ENCODE measurements around the gene SLCO2A1. TPM values are rescaled to one million over a fixed set of nuclear protein-coding genes. Genes with fewer than 3 reads are reported as not detected.

The SLCO2A1 gene
- total RNA-seq, 4 donors from 2014 or later, result 6.1 to 54.2 (median 33.1) TPM

DNA sequence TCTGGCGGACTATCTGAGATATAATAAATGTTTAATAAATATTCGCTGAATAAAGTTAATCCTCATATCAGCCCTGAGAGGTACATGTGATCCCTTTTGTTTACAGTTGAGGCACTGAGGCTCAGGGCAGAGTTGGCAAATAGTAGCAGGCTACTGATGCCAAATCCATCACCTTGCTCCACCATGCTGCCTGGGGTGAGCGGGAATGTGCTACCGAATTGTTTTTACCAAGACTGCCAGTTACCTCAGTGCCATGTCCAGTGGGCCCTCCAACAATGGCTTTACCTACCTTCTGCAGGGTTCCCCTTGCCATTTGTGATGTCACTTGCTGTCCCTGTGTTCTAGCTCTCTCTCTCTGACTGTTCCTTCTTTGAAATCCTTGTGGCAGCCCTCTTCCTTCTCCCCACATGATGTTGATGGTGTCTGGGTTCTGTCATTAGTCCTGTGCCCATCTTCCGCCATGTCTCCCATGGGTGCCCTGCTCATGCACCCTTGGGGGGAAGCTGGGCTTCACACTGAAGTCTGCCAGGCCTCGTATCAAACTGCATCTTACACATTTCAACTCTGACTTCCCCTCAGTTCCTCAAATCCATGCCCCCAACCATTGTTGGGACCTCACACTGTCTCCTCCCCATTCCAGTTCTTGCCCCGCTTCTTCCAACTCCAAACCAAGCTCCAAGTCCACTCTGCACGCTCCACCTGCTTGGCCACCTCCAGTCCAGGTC is 35.4 kb downstream of the SLCO2A1 start:
- no peak for TF ChIP-seq CTCF (IDR thresholded peaks at IDR 0.05)
- DNase-seq (ENCODE audit: low spot score) (no peak), ATAC-seq (ENCODE audit: low FRiP score) (no peak)

DNA sequence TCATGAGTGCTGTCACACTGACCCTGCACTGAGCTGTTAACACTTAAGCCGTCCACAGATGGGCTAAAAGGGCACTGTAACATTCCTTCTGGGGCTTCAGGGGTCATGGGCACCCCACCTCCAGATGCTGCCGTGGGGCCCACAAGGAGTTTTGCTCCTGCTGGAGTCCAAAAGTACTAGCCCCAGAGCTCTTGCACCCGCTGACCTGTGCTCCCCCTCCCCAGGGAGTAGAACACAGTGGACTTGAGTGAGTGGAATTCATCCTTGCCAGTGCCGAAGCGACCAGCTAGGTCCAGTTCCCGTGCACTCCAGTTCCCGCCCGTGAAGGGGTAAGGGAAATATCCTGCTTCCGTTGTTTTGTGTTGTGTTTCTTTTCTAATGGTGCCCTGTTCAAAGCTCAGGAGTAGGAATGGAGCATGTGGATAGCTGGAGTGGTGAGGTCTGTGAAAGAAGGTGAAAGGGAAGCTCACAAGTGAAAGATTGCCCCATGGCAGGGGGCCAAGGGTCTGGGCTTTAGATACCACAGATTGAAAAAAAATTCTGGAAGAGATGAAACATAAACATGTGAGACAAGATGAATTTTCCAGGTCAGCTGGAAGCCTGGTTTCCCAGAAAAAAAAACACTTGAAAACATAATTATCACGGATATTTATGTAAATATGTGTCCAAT is 36.6 kb downstream of the SLCO2A1 start:
- no peak for TF ChIP-seq CTCF (IDR thresholded peaks at IDR 0.05)
- ATAC-seq (ENCODE audit: low FRiP score) (no peak), DNase-seq (ENCODE audit: low spot score) (no peak)

GRCh38 chr3:133992381-133992780 is 37.3 kb downstream of the SLCO2A1 start:
- ATAC-seq (ENCODE audit: low FRiP score) (no peak), DNase-seq (ENCODE audit: low spot score) (no peak)
- no peak for TF ChIP-seq CTCF (IDR thresholded peaks at IDR 0.05)

GRCh38 chr3:133991637-133992036 is 38.1 kb downstream of the SLCO2A1 start:
- ATAC-seq (ENCODE audit: low FRiP score) (no peak), DNase-seq (ENCODE audit: low spot score) (no peak)
- TF ChIP-seq CTCF (IDR thresholded peaks at IDR 0.05), result no peak

DNA sequence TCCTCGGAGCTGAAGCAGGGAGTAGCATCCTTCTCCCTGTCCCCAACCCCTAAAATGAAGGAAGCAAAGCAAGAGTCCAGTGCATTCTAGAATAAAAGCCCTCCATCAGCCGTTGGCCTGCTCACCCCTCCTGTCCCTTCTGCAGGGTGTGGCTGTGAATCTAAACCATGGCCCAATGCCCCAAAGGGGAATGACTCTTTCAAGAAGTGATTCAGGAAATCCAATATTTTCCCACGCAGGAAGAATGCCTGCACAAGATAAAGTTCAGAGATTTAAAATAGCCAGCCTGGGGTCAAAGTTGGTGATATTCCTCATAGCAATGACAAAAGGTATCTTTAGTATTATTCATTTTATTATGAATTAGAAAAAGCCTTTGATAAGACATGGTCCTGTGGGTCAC is 38.5 kb downstream of the SLCO2A1 start:
- TF ChIP-seq CTCF (IDR thresholded peaks at IDR 0.05), result no peak
- ATAC-seq (ENCODE audit: low FRiP score), result no peak
- DNase-seq (ENCODE audit: low spot score), result no peak

GRCh38 chr3:133989936-133990702 is 39.6 kb downstream of the SLCO2A1 start:
- TF ChIP-seq CTCF (IDR thresholded peaks at IDR 0.05), result no peak
- DNase-seq (ENCODE audit: low spot score), result no peak

More at GRCh38 chr3:133989936-133990702, 39.6 kb downstream of the SLCO2A1 start:
- ATAC-seq (ENCODE audit: low FRiP score), result no peak

Measured in omental fat pad (tissue), 4 donors.